Neural progenitor cell (in vitro differentiated cells): ENCODE results near the gene LRCOL1.

ENCODE experiments used
- CTCF ChIP-seq: fragments of 200-600 bp; sonication (generic); IDR thresholded peaks from 2 replicates; pipeline ENCODE4 v1.5.1; 2017; ENCODE audit warnings: antibody characterized with exemption, mild to moderate bottlenecking
- EZH2 ChIP-seq: fragments of 200-600 bp; sonication (generic); IDR thresholded peaks from 2 replicates; pipeline ENCODE4 v1.6.1; 2017; ENCODE audit warnings: antibody characterized with exemption, mild to moderate bottlenecking, moderate library complexity
- EZH2phosphoT487 ChIP-seq: fragments of 200-600 bp; sonication (generic); IDR thresholded peaks from 2 replicates; pipeline ENCODE4 v1.6.1; 2017; ENCODE audit warnings: antibody characterized with exemption

GRCh38 chr12:132569856-132570480 lies 40.4 kb downstream of the LRCOL1 start:
- no peak for TF ChIP-seq EZH2
- no peak for TF ChIP-seq CTCF
- no peak for TF ChIP-seq EZH2phosphoT487
